Epithelial cell of prostate (primary cell): ENCODE results near the gene ENC1.
A peak's percentile ranks its signal among the peaks of the same experiment; 100 is the strongest.

Experiments
- DNase-seq: peaks from one replicate; pipeline ENCODE4 v3.0.0-alpha.2; 2011; ENCODE audit warnings: low read depth, low spot score
- H3K27ac ChIP-seq: fragments of 450-650 bp; 2 replicates; pipeline ENCODE4 v1.5.1; 2017; ENCODE audit warnings: mild to moderate bottlenecking

ENC1 gene

DNA sequence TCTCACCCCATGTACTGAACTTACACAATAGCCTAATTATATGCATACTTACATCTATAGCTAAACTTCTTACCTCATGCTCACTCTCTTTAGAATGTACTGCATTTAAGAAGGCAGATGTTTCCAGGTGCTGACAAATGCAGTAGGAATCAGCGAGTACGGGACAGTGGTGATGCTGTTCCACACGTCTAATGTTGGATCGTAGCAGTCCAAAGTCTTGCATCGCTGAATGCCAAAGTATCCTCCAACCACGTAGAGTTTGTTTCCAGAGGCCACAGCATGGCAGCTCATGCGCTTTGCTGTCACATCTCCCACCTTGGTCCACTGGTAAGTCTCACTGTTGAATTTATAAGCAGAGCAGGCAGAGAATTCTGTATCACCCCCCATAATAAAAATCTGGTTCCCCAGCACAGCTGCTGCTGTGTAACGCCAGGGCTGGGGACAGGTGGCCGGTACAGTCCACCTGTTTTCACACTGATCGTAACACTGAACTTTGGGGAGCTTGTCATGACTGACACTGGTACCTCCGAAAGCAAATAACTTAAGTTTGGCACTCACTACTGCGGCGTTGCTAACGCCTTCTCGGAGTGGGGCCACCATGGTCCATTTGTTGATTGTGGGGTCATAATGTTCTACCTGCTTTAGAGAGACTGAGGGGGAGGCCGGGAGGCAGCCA, 5.8 kb downstream of the ENC1 start:
- no peak for DNase-seq
- no peak overlapping the region for H3K27ac ChIP-seq

GRCh38 chr5:74633695-74634094, 6.8 kb downstream of the ENC1 start:
- H3K27ac ChIP-seq = peak overlapping the region; percentile 94
- DNase-seq = no peak

- DNase-seq = no peak
- peak overlapping the region; percentile 94 for H3K27ac ChIP-seq
These were observed 7.6 kb downstream of the ENC1 start for GRCh38 chr5:74632947-74633356.

DNA sequence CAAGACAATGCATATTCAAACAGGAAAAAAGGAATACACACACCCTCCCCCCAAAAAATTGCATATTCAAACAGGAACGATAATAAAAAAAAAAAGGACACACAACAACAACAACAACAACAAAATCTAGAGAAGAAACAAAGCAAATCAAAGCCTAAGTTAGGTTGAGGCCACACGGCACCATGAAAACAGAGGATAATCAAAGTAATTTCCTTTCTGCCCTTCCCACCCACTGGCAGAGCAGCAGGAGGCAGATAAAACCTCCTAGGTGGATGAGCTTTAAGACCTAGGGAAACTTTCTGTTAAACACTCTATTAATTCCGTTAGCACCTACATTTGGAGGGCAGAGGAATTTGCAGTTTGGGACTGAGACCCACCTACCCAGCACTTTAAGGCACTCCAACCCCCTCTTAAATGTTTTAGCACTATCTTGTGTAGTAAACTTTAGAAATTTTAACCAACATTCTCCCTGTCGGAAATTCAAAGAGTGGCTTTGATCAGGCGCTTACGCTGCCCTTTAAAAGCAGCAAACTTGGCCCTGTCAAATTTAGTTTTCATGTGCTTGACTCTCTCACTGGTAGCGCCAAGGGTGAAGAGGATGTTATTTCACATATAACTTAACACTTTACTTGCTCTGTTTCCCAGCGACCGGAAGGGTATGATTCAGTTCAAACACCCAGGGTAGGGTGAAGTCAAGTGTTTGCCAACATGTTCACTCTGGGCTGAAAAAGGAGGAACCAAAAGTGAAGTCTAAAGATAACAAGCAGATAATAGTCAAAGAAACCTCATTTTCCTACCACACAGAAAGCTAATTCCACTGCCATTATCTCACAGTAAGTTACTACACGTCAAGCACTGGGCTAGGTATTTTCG, 9.2 kb downstream of the ENC1 start:
- H3K27ac ChIP-seq = peak overlapping the region; percentile 94
- DNase-seq = no peak

DNA sequence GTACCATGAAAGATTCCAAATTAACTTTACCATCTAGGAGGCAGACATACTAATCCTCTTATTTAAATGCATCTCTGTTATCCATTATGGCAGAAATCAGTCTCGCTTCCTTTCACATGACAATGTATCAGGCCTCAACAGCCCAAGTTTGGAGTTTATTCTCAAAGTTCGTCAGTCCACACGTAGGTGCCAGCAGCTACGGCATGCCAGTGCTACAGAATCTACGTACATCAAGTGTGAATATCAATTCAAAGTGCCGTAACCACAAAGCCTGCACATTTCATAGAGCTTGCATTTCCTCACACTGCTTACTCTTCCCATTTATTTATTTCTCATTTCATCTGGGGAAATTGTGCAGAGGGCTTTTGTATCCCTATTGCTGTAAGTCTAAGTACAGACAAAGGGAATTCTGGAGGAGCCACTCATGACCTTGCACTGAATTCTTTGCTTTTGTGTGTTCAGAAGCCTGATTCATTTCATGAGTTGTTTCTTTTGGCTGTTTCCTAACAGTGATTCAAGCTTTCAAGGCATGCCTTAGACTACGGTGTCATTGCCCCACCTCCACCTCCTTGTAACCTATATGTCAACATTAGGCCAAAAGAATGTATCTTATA, 10.0 kb downstream of the ENC1 start:
- peak overlapping the region; percentile 94 for H3K27ac ChIP-seq
- DNase-seq = peak; percentile 79

- DNase-seq = no peak
- H3K27ac ChIP-seq = no peak overlapping the region
These were observed 11.2 kb downstream of the ENC1 start for GRCh38 chr5:74629326-74629725.

DNA sequence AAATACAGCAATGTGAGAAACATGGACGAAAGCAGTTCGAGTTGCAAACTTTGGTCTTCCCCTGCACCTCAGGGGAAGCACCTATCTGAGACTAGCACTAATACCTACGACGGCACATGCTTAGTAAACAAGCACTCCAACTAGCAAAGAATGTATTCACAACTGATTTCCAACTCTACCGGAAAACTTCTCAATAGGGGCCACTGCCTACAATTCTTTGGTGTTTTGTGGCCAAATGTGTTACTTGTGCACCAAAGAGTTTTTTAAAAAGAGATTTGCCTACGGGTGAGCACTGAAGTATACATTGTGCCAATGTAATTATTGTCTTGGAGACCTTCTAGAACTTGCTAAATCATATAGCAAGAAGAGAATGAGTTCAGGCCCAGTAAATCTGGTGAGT, 12.2 kb downstream of the ENC1 start:
- no peak for DNase-seq
- no peak overlapping the region for H3K27ac ChIP-seq

DNA sequence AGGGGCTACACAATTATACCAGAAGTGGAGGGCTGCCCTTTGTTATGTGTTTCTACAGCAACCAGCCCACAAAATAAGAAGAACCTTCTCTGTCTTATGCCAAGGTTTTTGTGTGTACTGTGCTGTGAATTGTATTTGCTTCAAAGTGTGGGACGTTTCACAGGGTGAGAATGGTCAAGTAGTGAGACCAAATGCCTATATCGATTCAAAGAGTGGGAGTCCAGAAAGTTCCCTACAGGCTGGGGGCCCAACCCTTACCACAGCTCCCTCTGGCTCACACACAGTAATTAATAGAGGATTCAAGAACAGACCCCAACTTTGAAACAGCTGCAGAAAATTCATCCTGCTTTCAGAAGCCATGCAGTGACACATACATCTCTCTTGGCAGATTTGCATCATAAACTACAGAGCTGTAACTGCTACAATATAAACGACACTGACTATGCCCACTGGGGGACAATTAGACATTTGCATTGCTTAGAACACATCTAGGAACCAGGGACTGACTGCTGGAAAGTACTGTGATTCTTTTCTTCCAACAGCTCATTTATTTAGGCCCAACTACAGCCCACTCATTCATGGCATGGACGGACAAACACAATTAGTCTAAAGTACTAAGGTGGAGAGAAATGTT, 12.8 kb downstream of the ENC1 start:
- no peak overlapping the region for H3K27ac ChIP-seq
- no peak for DNase-seq

DNA sequence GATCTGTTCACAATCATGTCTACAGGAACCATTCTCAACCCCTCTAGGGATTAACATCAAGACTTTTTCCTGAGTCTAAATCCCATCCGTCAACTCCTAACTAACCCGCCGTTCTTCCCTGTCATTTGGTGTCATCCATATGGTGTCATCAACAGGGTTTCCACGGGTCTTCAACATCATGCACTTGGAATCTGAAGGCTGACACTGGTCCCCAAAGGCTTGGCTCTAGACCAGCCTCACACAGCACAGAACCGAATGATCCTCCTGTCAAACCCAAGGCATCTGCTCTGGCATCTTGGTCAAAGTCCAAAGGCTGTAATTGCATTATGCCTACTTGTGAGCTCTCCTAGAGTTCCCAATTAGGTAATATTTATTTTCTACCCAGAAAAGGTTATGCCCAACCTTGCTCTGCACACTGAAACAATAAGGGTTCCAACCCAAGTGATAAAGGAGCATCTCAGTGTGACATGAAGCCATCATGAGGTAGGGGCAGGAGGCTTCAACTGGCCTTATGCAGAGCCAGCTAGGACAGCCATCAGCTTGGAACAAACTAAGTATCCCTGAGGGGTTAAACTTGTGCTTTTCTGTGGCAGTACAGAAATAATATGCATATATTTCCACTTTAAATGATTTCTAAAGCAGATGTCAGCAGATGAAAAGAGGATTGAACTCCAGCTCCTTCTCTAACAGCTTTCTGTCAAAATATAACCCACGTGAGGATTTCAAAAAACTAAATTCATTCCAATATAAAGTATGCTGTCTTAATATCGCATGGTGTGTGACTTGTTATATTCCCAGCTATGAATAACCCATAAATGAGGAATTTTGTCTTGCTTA, 13.9 kb downstream of the ENC1 start:
- DNase-seq = no peak
- no peak overlapping the region for H3K27ac ChIP-seq

GRCh38 chr5:74625742-74626241, 14.7 kb downstream of the ENC1 start:
- DNase-seq = no peak
- H3K27ac ChIP-seq = no peak overlapping the region

GRCh38 chr5:74624931-74625505, 15.5 kb downstream of the ENC1 start:
- DNase-seq = no peak
- peak overlapping the region; percentile 30 for H3K27ac ChIP-seq

DNA sequence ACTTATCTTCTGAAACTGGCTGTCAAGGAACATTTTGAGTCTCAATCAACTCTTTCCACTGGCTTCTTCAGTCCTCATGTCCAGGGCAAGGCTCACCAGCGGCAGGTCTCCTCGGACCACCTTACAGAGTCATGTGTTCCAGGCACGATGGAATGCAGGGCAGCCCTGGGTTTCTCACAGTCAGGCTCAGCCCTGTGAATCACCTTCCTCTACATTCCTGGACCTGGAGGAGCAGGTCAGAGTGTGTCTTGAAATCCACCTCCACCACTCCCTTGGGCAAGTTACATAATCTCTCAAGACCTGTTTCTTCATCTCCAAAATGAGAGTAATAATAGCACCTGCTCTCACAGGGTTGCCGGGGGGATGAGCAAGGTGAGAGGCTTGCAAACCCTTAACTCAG, 16.0 kb downstream of the ENC1 start:
- peak overlapping the region; percentile 30 for H3K27ac ChIP-seq
- DNase-seq = peak; percentile 95

DNA sequence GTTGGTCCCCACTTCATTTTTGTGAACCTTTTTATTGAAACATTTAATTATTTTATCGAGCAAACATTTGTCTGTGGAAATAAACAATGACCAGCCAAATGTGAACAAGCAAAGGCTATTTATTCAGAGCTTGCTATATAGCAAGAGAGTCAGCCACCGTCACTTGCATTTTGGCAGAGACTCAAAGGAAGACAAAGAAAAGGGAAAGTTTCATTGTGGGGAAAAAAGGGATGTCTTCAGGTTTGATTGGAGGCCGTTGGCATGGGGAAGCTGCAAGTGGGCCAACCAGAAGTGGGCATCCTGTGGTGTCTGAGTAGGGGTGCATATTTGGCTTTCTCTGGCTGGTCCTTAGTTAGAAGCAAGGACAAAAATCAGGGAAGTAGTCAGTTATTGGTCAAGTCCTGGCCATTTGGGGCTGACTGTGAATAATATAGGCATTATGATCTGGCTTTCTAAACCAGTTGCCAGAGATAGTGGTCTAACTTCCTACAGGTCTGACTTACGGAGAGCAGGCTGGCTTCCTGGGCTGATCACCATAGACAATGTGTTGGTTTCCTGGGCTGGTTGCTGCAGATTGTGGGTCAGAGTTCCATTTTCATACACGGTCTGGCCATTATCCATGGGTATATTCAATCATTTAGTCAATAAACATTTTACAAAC, 16.6 kb downstream of the ENC1 start:
- peak overlapping the region; percentile 30 for H3K27ac ChIP-seq
- no peak for DNase-seq

DNA sequence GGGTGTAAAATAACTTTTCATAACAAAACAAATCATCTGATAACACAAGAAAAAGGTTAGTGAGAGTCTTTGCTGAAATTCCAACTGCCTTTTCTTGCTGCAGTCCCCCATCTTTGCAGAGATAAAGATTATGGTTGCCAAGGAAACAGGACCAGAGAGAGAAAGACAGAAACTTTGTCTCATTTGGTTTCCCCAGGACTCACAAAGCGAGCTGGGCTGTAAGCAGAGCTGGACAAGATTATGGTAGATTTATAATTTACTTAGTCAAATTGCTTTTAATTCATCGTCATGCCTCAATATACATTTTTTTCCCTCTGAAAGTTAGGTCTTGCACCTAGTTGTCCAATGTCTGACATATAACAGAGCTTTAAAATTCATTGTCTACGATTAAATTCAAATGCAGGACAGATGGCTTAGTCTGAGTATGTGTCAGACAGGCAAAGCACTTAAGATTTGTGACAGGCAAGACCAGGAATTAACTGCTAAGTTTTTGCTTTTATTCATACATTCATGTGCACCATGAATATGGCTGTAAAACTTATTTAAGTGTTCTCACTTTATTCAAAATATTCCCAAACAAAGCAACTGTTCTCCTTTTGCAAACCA, 17.4 kb downstream of the ENC1 start:
- no peak overlapping the region for H3K27ac ChIP-seq
- no peak for DNase-seq

GRCh38 chr5:74622122-74622521, 18.4 kb downstream of the ENC1 start:
- H3K27ac ChIP-seq = no peak overlapping the region
- DNase-seq = no peak

GRCh38 chr5:74621492-74621891, 19.0 kb downstream of the ENC1 start:
- no peak overlapping the region for H3K27ac ChIP-seq
- no peak for DNase-seq

GRCh38 chr5:74619308-74619707, 21.2 kb downstream of the ENC1 start:
- no peak overlapping the region for H3K27ac ChIP-seq
- no peak for DNase-seq

GRCh38 chr5:74618106-74618505, 22.4 kb downstream of the ENC1 start:
- no peak for DNase-seq
- no peak overlapping the region for H3K27ac ChIP-seq
